Mammary epithelial cell (primary cell): ENCODE results near the gene KIF6.

Source experiments
- EZH2 ChIP-seq: IDR thresholded peaks from 2 replicates; pipeline ENCODE4 v1.6.1; 2012; ENCODE audit warnings: low read length, inconsistent platforms, borderline replicate concordance
- TF ChIP-seq, protein P1 (sequence below), 2 donors: IDR thresholded peaks in 1 of 2; conservative IDR thresholded peaks in 1 of 2; 2 replicates each; pipeline ENCODE4 v1.5.1; 2011 to 2012; ENCODE audit warnings: inconsistent platforms in 2 of 2, low read length in 2 of 2, mild to moderate bottlenecking in 2 of 2, control low read depth in 1 of 2, low read depth in 1 of 2; ENCODE audit not compliant: insufficient read depth in 1 of 2; ENCODE audit errors: extremely low read depth in 1 of 2

- TF ChIP-seq, protein P1, sequence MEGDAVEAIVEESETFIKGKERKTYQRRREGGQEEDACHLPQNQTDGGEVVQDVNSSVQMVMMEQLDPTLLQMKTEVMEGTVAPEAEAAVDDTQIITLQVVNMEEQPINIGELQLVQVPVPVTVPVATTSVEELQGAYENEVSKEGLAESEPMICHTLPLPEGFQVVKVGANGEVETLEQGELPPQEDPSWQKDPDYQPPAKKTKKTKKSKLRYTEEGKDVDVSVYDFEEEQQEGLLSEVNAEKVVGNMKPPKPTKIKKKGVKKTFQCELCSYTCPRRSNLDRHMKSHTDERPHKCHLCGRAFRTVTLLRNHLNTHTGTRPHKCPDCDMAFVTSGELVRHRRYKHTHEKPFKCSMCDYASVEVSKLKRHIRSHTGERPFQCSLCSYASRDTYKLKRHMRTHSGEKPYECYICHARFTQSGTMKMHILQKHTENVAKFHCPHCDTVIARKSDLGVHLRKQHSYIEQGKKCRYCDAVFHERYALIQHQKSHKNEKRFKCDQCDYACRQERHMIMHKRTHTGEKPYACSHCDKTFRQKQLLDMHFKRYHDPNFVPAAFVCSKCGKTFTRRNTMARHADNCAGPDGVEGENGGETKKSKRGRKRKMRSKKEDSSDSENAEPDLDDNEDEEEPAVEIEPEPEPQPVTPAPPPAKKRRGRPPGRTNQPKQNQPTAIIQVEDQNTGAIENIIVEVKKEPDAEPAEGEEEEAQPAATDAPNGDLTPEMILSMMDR (conservative IDR thresholded peaks at IDR 0.05 in 1 of 2, IDR thresholded peaks at IDR 0.05 in 1 of 2; ENCODE audit: extremely low read depth in 1 of 2, insufficient read depth in 1 of 2, low read depth in 1 of 2, low read length in 2 of 2), result no peak
- TF ChIP-seq EZH2, result no peak
Observed at GRCh38 chr6:39468385-39468784, 256.8 kb downstream of the KIF6 start.
